Measurements from ENCODE around the gene SND1.
"Not testable (repeated sequence)": the region's sequence is repeated elsewhere in the genome, so short reads cannot be mapped to it uniquely, and the experiment has no call there.

SND1 gene

GRCh38 chr7:127653396-127653795, 1.4 kb downstream of the SND1 start:
- DNase-seq (ENCODE audit: low read depth), result no peak

- no peak for DNase-seq (ENCODE audit: low read depth)
These were observed 2.7 kb downstream of the SND1 start for GRCh38 chr7:127654404-127655394.

- DNase-seq (ENCODE audit: low read depth), result no peak
These were observed 3.7 kb downstream of the SND1 start for GRCh38 chr7:127655720-127656119.

GRCh38 chr7:127657500-127657899, 5.5 kb downstream of the SND1 start:
- no peak for DNase-seq (ENCODE audit: low read depth)

- DNase-seq (ENCODE audit: low read depth), result no peak
These were observed 7.1 kb downstream of the SND1 start for GRCh38 chr7:127658970-127659630.

- no peak for DNase-seq (ENCODE audit: low read depth)
These were observed 13.9 kb downstream of the SND1 start for GRCh38 chr7:127665922-127666321.

GRCh38 chr7:127666602-127667001, 14.6 kb downstream of the SND1 start:
- no peak for DNase-seq (ENCODE audit: low read depth)

- no peak for DNase-seq (ENCODE audit: low read depth)
These were observed 15.2 kb downstream of the SND1 start for GRCh38 chr7:127667017-127667670.

- DNase-seq (ENCODE audit: low read depth), result no peak
These were observed 16.0 kb downstream of the SND1 start for GRCh38 chr7:127667759-127668530.

- DNase-seq (ENCODE audit: low read depth), result no peak
These were observed 19.3 kb downstream of the SND1 start for GRCh38 chr7:127671341-127671740.

GRCh38 chr7:127673902-127674301, 21.9 kb downstream of the SND1 start:
- no peak for DNase-seq (ENCODE audit: low read depth)

- no peak for DNase-seq (ENCODE audit: low read depth)
These were observed 22.4 kb downstream of the SND1 start for GRCh38 chr7:127674361-127674760.

GRCh38 chr7:127674923-127675322, 22.9 kb downstream of the SND1 start:
- DNase-seq (ENCODE audit: low read depth), result not testable (repeated sequence)

GRCh38 chr7:127675721-127676120, 23.7 kb downstream of the SND1 start:
- DNase-seq (ENCODE audit: low read depth), result no peak

- DNase-seq (ENCODE audit: low read depth), result no peak
These were observed 25.6 kb downstream of the SND1 start for GRCh38 chr7:127677433-127678230.

GRCh38 chr7:127678337-127678736, 26.3 kb downstream of the SND1 start:
- no peak for DNase-seq (ENCODE audit: low read depth)

- no peak for DNase-seq (ENCODE audit: low read depth)
These were observed 27.0 kb downstream of the SND1 start for GRCh38 chr7:127678947-127679346.

GRCh38 chr7:127680983-127681382, 29.0 kb downstream of the SND1 start:
- DNase-seq (ENCODE audit: low read depth), result no peak

- DNase-seq (ENCODE audit: low read depth), result no peak
These were observed 30.1 kb downstream of the SND1 start for GRCh38 chr7:127682140-127682539.

- no peak for DNase-seq (ENCODE audit: low read depth)
These were observed 32.0 kb downstream of the SND1 start for GRCh38 chr7:127683776-127684681.

All from activated T-cell treated with anti-CD3 and anti-CD28 coated beads for 48 hours (primary cell).